ENCODE results near the gene KRTAP5-2.
"Not testable (repeated sequence)": the region's sequence is repeated elsewhere in the genome, so short reads cannot be mapped to it uniquely, and the experiment has no call there.

KRTAP5-2 gene

DNA sequence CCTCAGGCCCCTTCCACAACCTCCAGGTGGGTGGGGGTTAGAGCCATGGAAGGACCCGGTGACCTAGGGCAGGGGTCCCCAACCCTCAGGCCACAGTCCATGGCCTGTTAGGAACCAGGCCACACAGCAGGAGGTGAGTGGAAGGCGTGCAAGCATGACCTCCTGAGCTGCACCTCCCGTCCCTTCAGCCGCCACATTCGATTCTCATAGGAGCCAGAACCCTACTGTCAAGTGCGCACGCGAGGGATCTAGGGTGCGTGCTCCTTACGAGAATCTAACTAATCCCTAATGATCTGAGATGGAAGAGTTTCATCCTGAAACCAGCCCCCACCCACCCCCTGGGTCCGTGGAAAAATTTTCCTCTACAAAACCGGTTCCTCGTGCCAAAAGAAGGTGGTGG, 27.4 kb upstream of the KRTAP5-2 start:
- no peak for DNase-seq

DNA sequence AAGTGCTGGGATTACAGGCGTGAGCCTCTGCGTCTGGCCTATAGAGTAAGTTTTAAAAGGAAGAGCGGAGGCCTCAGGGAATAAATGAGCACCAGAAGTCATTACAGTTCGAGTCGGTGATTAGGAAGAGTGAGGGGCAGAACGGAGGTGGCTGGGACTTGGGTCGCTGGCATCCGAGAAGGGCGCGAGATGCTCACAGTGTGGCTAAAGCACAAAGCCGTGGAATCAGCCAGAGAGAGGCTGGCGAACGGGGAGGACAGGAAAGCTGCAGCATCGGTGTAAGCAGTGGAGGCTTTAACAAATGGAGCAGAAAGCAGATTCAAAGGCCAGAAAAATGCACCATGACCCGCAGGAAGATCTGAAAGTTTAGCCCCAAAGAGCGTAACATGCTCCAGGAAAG, 26.5 kb upstream of the KRTAP5-2 start:
- DNase-seq = no peak

DNA sequence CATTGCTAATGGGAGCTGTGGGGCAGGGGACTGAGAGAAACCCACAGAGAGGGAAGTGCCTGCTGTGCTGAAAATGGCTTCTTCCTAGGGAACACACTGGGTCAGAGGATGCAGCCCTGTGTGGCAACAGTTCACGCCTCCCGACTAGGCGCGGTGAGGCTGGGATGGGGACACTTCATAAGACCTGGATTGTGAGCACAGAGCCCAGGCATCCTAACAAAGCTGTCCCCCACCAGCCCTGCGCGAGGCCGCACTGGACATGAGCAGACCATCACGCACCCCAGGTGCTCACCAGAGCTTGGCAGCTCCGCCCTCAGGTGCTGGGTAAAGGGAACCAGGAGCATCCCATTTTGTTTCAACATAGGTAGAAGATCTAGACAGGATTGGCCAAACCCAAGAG, 25.6 kb upstream of the KRTAP5-2 start:
- no peak for DNase-seq

DNA sequence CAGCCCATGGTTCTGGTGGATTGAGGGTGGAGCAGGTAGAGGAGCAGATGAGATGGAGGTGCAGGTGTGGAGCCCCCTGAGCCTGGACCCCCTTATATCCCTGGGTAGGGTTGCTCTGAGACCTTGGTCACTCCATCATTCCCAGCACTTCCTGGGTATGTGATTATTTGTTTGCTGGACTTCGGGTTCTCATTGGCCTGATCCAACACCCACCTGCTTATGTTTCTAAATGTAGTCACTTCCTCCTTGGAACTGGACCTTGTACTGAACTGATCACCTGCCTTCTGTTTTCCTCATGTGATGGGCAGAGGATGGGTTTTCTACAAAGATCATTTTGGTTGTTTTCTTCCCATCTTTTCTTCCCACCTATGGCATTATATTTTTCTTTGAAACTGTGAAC, 24.0 kb upstream of the KRTAP5-2 start, which contains the start of gene KRTAP5-4:
Gene KRTAP5-4, minus strand, starts transcription at position 53 of the 400 bp plus-strand sequence. Its CDS starts 45 bp downstream, at position 8.
- DNase-seq = no peak

DNA sequence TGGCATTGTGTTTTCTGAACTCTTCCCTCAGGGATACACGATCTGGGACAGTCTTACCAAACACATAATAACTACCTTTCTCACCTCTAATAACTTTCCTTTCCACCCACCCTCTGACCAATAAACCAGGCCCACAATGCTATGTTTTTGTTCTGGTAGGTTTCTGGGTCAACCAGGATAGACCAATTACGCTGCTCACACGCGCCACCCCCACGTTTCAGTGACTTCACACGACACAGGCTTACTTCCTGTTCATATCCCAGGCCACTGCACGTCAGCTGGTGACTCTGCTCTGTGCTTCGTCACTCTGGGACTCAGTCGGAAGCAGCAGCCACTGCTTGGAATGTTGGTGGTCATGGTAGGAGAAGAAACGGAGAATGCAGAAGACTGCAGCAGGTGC, 21.4 kb upstream of the KRTAP5-2 start:
- DNase-seq = no peak

DNA sequence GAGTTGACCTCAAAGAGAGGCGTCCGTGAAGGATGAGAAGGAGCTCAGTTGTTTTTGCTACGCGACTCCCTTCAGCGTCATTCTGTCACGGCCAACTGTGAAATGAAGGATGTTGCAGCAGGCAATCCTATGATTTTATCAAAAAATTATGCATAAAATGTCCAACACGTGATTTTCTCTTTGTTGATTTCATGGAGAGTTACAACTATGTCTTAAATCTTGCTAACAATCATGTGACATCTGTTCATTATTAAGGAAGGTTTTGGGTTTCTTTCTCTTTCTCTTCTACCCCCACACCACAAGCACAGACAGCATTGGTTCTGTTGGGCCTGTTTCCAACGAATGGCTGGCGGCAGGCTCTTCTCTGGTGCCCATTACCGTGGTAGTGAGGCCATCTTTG, 20.1 kb upstream of the KRTAP5-2 start:
- no peak for DNase-seq

DNA sequence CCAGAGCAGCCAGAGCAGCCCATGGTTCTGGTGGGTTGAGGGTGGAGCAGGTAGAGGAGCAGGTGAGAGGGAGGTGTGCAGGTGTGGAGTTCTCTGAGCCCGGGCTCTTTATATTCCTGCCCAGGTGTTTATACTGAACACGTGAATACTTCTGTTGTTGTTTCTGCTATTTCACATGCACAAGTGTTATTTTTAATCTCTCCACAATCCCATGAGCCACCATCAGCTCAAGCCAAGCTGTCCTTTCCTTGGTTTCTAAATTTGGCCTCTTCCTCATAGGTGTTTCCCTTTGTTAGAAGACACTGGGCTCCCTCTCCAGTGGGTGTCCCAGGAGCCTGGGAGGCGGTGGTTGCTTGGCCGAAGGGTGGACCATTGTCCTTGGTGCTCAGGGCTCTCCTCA, 10.3 kb upstream of the KRTAP5-2 start, which contains the start of gene KRTAP5-3:
Gene KRTAP5-3, minus strand, starts transcription at position 101 of the 400 bp plus-strand sequence. Its CDS starts 78 bp downstream, at position 23.
- DNase-seq = no peak

DNA sequence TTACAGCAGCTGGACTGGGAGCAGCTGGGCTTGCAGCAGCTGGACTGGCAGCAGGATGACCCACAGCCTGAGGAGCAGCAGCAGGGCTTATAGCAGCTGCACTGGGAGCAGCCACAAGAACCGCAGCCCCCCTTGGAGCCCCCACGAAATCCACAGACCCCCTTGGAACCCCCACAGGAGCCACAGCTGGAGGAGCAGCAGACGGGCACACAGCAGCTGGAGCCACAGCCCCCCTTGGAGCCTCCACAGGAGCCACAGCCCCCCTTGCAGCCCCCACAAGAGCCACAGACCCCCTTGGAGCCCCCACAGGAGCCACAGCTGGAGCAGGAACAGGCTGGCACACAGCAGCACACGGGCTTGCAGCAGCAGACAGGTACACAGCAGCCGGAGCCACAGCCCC, 9.8 kb upstream of the KRTAP5-2 start:
- not testable (repeated sequence) for DNase-seq

DNA sequence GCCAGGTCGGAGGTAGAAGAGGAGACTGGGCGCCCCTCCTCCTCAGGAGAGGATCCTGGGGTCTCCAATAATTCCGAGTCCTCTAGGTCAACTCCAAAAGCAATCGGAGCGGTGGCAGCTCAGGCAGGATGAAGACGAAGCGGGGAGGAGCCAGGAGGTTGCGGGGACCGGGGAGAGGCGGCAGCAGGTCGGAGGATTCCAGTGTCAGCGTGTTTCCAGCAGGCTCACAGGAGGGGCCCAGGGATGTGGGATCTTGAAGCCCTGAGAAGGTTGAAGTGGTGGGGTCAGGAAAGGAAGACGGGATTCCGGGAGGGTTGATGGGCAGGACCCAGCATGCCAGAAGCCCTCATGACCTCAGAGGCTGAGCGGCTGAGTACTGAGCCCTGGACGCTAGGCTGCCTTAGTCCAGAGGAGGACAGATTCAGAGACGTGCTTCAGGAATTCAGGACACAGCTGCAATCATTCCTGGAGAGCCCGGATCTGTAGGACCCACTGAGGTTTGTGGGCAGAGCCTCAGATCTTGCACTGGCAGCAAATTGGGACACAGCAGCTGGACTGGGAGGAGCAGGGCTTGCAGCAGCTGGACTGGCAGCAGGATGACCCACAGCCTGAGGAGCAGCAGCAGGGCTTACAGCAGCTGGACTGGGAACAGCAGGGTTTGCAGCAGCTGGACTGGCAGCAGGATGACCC, 9.2 kb upstream of the KRTAP5-2 start:
- DNase-seq = not testable (repeated sequence)

DNA sequence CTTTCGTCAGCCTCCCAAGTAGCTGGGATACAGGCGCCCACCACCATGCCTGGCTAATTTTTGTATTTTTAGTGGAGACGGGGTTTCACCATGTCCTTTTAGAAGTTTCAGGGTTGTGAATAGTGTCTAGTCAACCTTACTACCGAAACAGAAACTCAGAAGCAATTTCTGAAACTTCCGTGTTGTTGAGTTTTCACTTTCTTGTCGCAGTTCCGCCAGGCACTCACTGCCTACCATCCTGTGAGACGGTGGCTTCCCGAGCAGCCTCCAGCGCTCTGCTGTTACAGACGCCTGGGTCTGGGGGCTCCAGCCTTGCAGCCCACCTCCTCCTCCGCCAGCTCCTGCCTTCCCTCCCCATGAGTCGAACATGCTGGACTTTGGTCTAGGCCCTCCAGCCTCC, 7.8 kb upstream of the KRTAP5-2 start:
- DNase-seq = not testable (repeated sequence)

DNA sequence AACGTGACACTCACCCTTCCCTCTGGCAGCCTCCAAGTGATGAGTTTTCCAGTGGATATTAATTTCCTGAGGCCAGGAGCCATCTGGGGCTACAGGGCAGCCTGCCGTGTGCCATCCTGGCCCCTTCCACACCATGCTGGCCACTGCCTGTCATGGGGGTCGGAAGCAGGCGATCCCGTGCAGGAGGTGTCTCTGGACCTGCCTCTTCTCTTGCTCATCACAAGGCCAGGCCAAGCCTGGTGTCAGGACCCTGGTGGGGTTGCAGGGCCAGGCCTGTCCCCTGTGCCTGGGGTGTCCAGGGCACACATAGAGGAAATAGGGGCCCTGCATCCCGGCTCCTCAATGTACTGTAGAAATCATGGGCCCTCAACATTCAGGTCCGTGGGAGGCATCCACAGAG, 6.6 kb upstream of the KRTAP5-2 start:
- no peak for DNase-seq

DNA sequence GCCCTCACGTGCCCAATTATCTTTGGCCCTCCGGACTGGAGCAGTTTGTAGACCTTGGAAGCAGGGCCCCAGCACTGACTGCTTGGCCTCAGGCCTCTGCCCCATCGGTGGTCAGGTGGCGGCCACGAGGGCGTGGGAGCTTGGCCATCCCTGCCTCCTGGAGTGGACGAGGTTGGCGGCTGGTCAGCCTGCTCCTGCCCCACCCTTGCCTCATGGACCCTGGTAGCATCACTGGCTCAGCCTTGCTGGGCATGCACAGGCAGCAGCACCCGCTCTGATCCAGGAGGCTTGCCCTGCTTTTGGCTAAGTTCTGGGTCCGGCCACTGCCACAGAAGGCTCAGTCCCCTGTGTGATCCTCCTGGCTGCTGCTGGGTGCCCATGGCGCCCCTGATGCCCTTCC, 6.1 kb upstream of the KRTAP5-2 start:
- DNase-seq = no peak

DNA sequence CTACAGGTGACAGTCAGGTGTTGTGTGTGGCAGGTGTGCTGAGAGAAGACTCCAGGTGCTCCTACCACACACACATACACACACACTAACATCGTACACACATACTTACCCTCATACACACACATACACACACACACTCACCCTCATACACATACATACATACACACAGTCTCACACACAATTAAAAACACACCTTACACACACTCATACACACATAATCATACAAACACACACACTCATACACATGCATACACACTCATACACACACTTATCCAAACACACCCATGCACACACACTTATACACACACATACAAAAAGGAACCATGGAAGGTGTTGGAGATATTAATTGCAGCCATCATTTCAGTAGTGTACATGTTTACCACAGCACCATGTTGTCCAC, 5.5 kb upstream of the KRTAP5-2 start:
- DNase-seq = no peak

DNA sequence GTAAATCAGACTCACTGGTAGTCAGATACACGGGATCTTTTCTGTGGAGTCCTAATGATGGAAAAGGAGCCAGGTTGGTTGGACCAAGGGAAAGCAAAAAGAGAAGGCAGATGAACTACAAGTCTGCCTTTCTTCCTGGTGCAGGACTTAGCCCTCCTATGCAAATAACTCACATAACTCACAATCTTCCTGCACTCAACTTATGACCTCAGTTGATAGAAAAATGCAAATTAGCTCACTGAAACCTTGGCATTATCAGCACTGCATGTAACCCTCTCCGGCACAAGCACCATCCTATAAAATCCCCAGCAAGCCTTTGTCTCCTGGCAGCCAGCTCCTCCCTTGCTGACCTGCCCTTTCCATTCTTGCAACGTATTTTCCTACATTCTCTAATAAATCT, 3.6 kb upstream of the KRTAP5-2 start:
- not testable (repeated sequence) for DNase-seq

DNA sequence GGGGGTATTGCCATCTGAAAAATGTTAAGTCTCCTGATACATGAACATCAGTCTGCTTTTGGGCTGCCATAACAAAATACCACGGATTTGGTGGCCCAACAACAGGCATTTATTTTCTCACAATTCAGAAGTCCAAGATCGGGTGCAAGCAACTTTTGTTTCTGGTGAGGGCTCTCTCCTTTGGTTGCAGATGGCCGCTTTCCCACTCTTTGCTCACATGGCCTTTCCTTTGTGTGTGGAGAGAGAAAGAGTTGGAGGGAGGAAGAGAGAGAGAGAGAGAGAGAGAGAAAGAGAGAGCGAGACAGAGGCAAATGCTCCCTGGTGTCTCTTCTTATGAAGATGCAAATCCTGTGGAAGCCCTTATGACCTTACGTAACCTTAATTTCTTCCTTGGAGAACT, 2.5 kb upstream of the KRTAP5-2 start:
- DNase-seq = no peak

DNA sequence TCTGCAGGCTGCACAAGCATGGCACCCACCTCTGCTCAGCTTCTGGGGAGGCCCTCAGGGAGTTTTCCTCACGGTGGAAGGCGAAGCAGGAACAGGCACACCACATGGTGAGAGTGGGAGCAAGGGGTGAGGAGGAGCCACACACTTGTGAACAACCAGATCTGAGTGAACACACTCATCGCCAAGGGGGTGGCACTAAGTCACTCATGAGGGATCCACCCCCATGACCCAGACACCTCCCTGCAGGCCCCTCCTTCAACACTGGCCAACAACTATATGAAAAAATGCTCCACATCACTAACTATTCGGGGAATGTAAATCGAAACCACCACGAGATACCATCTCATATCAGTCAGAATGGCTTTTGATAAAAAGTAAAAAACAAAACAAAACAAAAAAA, 722 bp upstream of the KRTAP5-2 start:
- no peak for DNase-seq

DNA sequence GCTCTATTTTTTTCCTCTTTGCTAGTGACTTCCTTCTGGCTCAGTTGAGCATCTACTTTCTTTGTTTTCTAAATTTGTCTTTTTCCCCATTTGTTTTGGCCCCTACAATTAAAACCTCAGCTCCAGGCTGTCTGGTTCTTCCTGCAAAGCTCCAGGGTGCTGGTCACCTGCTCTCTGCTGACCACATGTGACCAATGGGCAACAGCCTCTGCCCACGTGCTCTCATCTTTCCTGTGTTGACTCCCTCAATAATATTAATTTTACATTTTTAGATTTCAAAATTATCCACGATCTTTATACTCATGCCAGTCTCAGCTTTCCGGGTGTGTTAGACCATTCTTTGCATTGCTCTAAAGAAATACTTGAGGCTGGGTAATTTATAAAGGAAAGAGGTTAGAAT, 312 bp upstream of the KRTAP5-2 start:
- DNase-seq = not testable (repeated sequence)

DNA sequence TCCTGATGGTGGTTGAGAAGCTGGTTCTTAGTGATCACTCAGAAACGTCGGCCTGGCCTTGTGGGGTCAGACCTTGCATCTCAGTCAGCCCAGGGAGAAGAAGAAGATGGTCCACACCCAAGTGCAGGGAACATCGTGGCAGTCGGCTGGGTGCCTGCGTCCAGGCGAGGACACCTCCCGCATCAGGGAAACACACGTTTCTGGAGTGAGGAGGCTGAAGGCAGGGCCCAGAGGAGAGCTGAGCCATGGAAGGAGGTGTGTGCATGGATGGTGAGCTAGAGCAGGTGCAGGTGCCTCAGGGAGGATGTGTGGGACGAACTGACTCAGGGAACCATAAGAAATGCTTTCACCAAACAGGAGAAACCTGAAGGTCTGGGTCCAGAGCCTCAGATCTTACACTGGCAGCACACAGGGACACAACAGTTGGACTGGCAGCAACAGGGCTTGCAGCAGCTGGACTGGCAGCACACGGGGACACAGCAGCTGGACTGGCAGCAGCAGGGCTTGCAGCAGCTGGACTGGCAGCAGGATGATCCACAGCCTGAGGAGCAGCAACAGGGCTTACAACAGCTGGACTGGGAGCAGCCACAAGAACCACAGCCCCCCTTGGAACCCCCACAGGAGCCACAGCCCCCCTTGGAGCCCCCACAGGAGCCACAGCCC, 632 bp downstream of the KRTAP5-2 start:
- no peak for DNase-seq

DNA sequence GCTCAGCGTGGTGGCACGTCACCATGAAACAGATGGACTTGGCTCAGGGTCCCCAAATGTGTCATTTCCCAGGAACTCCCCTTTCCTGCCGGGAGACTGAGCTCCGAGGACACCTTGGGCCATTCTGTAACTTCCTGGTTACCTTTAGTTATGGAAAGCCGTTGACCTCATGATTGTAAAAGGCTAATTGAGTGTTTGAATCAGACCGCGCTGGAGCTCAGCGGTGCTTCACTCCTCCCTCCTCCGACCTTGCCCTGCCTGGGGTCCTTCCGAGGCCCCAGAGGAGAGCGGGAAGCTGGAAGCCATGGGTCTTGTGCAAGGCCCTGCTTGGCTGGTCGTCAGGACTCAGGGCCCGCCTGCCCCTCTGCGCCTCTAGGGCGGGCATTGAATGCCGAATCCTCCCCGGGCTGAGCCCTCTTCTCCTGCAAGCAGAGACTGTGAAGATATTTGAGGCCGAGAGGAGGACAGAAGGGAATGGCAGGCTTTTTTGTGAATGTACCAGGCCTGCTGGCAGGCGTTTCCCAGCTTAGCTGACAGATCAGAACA, 1.4 kb downstream of the KRTAP5-2 start:
- DNase-seq = not testable (repeated sequence)

DNA sequence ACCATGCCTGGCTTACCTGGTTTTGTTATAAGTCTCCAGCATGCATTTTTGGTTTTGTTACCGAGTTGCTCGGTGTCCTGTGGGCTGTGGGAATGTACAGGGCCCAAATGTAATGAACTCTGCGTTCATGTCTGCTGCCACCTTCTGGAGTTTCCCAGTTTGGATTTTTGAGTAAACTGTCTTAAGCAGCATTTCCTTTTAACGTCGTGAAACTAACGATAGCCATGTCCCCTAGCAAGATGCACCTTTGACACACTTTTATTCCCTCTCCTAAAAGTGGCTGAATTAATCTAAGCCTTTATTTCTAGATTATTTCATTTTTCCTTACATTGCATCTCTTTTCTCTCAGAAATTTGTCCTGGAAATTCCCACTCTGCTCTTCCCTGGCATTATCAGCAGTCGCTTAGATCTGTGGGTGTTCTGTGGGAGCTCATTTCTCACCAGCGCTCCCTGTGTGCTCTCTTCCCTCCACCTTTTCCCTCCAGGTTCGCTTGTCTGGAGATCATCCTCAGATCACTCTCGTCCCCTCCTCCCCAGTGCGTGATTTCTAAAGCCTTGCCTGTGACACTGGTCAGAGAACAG, 2.0 kb downstream of the KRTAP5-2 start:
- not testable (repeated sequence) for DNase-seq

DNA sequence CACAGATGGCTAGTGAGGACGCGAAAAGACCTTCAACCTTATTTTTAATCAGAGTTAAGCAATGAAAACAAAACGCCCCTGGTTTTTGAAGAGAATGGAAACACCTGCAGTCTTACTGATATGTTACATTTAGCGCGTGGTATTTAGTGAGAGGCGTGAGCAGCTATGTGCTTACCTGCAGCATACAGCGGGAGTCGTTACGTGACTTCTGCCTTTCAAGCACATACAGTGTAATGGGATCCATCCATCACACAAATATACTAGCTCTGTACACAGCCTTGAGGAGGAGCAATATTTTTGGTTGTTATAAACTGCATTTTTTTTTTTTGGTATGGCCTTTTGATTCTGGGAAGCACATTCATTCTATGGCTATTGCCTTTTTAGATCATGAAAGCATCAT, 5.5 kb downstream of the KRTAP5-2 start:
- DNase-seq = no peak

DNA sequence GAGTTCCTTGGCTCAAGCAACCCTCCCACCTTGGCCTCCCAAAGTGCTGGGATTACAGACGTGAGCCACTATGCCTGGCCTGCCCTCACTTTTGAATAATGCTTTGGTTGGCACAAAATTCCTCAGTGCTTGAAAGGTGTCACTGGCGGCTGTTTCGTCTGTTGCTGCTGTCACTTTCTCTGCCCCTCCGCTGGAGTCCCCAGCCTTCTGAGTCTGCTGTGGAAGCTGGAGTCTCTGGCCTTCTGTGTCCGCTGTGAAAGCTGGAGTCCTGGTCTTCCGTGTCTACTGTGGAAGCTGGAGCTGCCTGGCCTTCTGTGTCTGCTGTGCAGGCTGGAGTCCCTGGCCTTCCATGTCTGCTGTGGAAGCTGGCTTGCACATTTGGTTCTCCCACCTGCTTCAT, 8.1 kb downstream of the KRTAP5-2 start:
- no peak for DNase-seq

DNA sequence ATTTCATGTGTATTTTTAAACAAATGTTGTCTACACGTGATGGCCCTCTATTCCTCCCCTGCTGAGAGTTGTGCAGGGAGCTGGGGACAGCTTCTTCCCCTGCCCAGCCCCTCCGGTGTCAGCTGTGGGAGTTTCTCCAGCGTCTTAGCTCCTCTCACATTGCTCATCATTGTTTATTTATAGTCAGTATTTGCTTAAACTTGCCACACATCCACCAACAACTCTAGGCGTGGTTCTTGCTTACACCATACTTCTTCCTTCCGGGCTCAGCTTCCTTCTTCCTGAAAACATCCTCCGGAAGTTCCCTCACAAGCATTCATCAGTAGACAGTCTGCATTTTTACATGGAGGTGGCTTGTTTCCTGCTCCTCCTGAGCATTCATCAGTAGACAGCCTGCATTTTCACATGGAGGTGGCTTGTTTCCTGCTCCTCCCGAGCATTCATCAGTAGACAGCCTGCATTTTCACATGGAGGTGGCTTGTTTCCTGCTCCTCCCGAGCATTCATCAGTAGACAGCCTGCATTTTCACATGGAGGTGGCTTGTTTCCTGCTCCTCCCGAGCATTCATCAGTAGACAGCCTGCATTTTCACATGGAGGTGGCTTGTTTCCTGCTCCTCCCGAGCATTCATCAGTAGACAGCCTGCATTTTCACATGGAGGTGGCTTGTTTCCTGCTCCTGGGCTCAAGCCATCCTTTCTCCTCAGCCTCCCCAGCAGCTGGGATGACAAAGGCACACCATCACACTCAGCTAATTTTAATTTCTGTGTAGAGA, 8.7 kb downstream of the KRTAP5-2 start:
- not testable (repeated sequence) for DNase-seq
